ENCODE results near the gene PSMA7. TPM values are rescaled to one million over a fixed set of nuclear protein-coding genes. Genes with fewer than 3 reads are reported as not detected.

PSMA7 gene
- total and polyA plus RNA-seq, 4 donors = 109 to 342 (median 196) TPM

DNA sequence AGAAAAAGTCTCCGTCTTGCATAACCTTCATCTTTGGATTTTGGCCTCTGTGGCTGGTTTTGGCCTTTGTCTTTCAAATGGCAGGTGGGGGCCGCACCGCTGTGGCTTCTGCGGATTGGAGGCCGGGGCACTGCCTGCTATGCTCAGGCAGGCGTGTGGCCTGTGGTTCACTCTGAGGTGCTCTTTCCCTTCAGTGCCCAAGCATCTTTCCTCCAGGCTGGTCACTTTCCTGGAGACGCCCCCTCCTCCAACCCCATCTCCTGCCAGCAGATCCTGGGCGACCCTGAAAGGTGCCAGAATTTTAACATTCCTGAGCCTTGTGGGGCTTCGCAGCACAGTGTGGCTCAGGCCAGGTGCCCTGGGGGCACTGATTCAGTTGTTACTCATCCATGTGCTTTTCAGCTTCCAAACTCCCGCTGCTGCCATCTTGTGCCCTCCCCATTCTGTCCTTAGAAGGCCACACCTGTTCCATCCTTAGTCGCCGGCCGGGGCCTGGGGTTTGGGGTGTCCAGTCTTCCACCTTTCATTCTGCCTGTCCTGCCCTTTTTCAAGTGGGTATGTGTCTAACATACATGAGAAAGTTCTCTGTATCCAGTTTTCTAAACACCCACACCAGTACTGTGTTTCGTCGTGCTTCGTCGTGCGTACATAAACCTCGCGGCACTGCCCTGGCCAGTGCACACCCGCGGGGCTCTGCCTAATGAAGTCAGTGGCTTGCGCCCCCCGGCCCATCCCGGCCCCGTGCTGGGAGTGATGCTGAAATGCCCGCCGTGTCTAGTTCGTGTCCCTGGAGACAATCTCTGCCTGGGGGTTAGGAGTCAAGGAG is 12.4 kb upstream of the PSMA7 start:
- Histone ChIP-seq H3K9ac (ENCODE audit: low read depth in 1 of 2, low read length in 2 of 2) (peak overlapping the region in 1 of 2 donors; percentile 34), H3K27me3 (ENCODE audit: control insufficient read depth in 4 of 4, insufficient read depth in 4 of 4, low read length in 3 of 4) (no peaks in the 10 kb centered on the region), H3K9me3 (ENCODE audit: control insufficient read depth in 4 of 4, low read length in 3 of 4) (no peaks in the 10 kb centered on the region), H3K36me3 (ENCODE audit: control insufficient read depth in 4 of 4, insufficient read depth in 3 of 4, low read depth in 1 of 4, low read length in 3 of 4) (peaks cover 0 to 13% (median 1%) of the 10 kb centered on the region in 4 donors), H3K27ac (ENCODE audit: low read depth in 1 of 2, low read length in 2 of 2) (peak overlapping the region; percentile 62 to 69), H3K4me3 (ENCODE audit: low read depth in 1 of 3, low read length in 3 of 3) (no peak overlapping the region), H3K4me1 (ENCODE audit: control insufficient read depth in 4 of 4, insufficient read depth in 4 of 4, low read length in 3 of 4) (peaks cover 4 to 47% (median 37%) of the 10 kb centered on the region in 4 donors)
- TF ChIP-seq, protein P1, sequence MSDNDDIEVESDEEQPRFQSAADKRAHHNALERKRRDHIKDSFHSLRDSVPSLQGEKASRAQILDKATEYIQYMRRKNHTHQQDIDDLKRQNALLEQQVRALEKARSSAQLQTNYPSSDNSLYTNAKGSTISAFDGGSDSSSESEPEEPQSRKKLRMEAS (IDR thresholded peaks at IDR 0.05) = no peak
- TF ChIP-seq TAF1 (conservative IDR thresholded peaks at IDR 0.05) (no peak), RXRA (IDR thresholded peaks at IDR 0.05) (peak; percentile 55 to 80), JUND (IDR thresholded peaks at IDR 0.05) (peak in 1 of 2 donors; percentile 48), FOXA2 (IDR thresholded peaks at IDR 0.05) (no peak), EGR1 (IDR thresholded peaks at IDR 0.05; ENCODE audit: low read depth in 2 of 2) (no peak), HNF4A (conservative IDR thresholded peaks at IDR 0.05) (peak; percentile 86 to 92), GABPA (IDR thresholded peaks at IDR 0.05 in 1 of 2, conservative IDR thresholded peaks at IDR 0.05 in 1 of 2) (peak in 1 of 2 donors; percentile 18), FOXA1 (IDR thresholded peaks at IDR 0.05) (peak; percentile 10), RAD21 (IDR thresholded peaks at IDR 0.05) (peak in 1 of 2 donors; percentile 14), HNF4G (IDR thresholded peaks at IDR 0.05) (peak; percentile 49), SP1 (IDR thresholded peaks at IDR 0.05) (peak; percentile 63), NR2F2 (IDR thresholded peaks at IDR 0.05) (no peak), YY1 (IDR thresholded peaks at IDR 0.05) (peak; percentile 53)
- TF ChIP-seq, protein P2, sequence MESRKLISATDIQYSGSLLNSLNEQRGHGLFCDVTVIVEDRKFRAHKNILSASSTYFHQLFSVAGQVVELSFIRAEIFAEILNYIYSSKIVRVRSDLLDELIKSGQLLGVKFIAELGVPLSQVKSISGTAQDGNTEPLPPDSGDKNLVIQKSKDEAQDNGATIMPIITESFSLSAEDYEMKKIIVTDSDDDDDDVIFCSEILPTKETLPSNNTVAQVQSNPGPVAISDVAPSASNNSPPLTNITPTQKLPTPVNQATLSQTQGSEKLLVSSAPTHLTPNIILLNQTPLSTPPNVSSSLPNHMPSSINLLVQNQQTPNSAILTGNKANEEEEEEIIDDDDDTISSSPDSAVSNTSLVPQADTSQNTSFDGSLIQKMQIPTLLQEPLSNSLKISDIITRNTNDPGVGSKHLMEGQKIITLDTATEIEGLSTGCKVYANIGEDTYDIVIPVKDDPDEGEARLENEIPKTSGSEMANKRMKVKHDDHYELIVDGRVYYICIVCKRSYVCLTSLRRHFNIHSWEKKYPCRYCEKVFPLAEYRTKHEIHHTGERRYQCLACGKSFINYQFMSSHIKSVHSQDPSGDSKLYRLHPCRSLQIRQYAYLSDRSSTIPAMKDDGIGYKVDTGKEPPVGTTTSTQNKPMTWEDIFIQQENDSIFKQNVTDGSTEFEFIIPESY (IDR thresholded peaks at IDR 0.05) = no peak
- TF ChIP-seq, protein P3, sequence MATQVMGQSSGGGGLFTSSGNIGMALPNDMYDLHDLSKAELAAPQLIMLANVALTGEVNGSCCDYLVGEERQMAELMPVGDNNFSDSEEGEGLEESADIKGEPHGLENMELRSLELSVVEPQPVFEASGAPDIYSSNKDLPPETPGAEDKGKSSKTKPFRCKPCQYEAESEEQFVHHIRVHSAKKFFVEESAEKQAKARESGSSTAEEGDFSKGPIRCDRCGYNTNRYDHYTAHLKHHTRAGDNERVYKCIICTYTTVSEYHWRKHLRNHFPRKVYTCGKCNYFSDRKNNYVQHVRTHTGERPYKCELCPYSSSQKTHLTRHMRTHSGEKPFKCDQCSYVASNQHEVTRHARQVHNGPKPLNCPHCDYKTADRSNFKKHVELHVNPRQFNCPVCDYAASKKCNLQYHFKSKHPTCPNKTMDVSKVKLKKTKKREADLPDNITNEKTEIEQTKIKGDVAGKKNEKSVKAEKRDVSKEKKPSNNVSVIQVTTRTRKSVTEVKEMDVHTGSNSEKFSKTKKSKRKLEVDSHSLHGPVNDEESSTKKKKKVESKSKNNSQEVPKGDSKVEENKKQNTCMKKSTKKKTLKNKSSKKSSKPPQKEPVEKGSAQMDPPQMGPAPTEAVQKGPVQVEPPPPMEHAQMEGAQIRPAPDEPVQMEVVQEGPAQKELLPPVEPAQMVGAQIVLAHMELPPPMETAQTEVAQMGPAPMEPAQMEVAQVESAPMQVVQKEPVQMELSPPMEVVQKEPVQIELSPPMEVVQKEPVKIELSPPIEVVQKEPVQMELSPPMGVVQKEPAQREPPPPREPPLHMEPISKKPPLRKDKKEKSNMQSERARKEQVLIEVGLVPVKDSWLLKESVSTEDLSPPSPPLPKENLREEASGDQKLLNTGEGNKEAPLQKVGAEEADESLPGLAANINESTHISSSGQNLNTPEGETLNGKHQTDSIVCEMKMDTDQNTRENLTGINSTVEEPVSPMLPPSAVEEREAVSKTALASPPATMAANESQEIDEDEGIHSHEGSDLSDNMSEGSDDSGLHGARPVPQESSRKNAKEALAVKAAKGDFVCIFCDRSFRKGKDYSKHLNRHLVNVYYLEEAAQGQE (IDR thresholded peaks at IDR 0.05) = peak; percentile 27
- TF ChIP-seq, protein P4, sequence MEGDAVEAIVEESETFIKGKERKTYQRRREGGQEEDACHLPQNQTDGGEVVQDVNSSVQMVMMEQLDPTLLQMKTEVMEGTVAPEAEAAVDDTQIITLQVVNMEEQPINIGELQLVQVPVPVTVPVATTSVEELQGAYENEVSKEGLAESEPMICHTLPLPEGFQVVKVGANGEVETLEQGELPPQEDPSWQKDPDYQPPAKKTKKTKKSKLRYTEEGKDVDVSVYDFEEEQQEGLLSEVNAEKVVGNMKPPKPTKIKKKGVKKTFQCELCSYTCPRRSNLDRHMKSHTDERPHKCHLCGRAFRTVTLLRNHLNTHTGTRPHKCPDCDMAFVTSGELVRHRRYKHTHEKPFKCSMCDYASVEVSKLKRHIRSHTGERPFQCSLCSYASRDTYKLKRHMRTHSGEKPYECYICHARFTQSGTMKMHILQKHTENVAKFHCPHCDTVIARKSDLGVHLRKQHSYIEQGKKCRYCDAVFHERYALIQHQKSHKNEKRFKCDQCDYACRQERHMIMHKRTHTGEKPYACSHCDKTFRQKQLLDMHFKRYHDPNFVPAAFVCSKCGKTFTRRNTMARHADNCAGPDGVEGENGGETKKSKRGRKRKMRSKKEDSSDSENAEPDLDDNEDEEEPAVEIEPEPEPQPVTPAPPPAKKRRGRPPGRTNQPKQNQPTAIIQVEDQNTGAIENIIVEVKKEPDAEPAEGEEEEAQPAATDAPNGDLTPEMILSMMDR (IDR thresholded peaks at IDR 0.05; ENCODE audit: low read depth, low read length, missing input control) = no peak
- DNase-seq (ENCODE audit: low spot score) = peak; percentile 51
- WGBS = 73% methylated on average over 29 of the region's 29 CpGs

Measured in liver (tissue), 9 donors.